ENCODE measurements around the gene SLC24A4.
"Not testable (repeated sequence)": the region's sequence is repeated elsewhere in the genome, so short reads cannot be mapped to it uniquely, and the experiment has no call there.

Gene SLC24A4

GRCh38 chr14:92520102-92521057 is 197.4 kb downstream of the SLC24A4 start:
- DNase-seq (ENCODE audit: low read depth): no peak

GRCh38 chr14:92521058-92521415 is 198.1 kb downstream of the SLC24A4 start:
- no peak for DNase-seq (ENCODE audit: low read depth)

- DNase-seq (ENCODE audit: low read depth): no peak
Observed at GRCh38 chr14:92523752-92524151, 200.8 kb downstream of the SLC24A4 start.

- DNase-seq (ENCODE audit: low read depth): no peak
Observed at GRCh38 chr14:92524602-92525185, 201.7 kb downstream of the SLC24A4 start.

- no peak for DNase-seq (ENCODE audit: low read depth)
Observed at GRCh38 chr14:92525322-92526095, 202.5 kb downstream of the SLC24A4 start.

- DNase-seq (ENCODE audit: low read depth): no peak
Observed at GRCh38 chr14:92527721-92528120, 204.8 kb downstream of the SLC24A4 start.

- DNase-seq (ENCODE audit: low read depth): no peak
Observed at GRCh38 chr14:92528486-92529100, 205.6 kb downstream of the SLC24A4 start.

GRCh38 chr14:92529903-92530302 is 206.9 kb downstream of the SLC24A4 start:
- no peak for DNase-seq (ENCODE audit: low read depth)

GRCh38 chr14:92531106-92531873 is 208.3 kb downstream of the SLC24A4 start:
- no peak for DNase-seq (ENCODE audit: low read depth)

- no peak for DNase-seq (ENCODE audit: low read depth)
Observed at GRCh38 chr14:92532490-92533163, 209.7 kb downstream of the SLC24A4 start.

- no peak for DNase-seq (ENCODE audit: low read depth)
Observed at GRCh38 chr14:92534932-92535643, 212.1 kb downstream of the SLC24A4 start.

- not testable (repeated sequence) for DNase-seq (ENCODE audit: low read depth)
Observed at GRCh38 chr14:92536231-92536630, 213.3 kb downstream of the SLC24A4 start.

GRCh38 chr14:92538412-92538985 is 215.5 kb downstream of the SLC24A4 start:
- no peak for DNase-seq (ENCODE audit: low read depth)

GRCh38 chr14:92539419-92539818 is 216.5 kb downstream of the SLC24A4 start:
- no peak for DNase-seq (ENCODE audit: low read depth)

- DNase-seq (ENCODE audit: low read depth): no peak
Observed at GRCh38 chr14:92539875-92540274, 216.9 kb downstream of the SLC24A4 start.

GRCh38 chr14:92540472-92541048 is 217.6 kb downstream of the SLC24A4 start:
- DNase-seq (ENCODE audit: low read depth): no peak

GRCh38 chr14:92542766-92543554 is 220.0 kb downstream of the SLC24A4 start:
- no peak for DNase-seq (ENCODE audit: low read depth)

GRCh38 chr14:92544051-92544720 is 221.2 kb downstream of the SLC24A4 start:
- no peak for DNase-seq (ENCODE audit: low read depth)
